Liver (tissue), 9 donors: ENCODE measurements around the gene RAD9B. TPM values are rescaled to one million over a fixed set of nuclear protein-coding genes. Genes with fewer than 3 reads are reported as not detected.
"Not testable (repeated sequence)": the region's sequence is repeated elsewhere in the genome, so short reads cannot be mapped to it uniquely, and the experiment has no call there.

ENCODE experiments used
- DNase-seq: peaks from one replicate; pipeline ENCODE4 v3.0.0-alpha.2; 2017; ENCODE audit warnings: low spot score
- H3K27ac ChIP-seq, 2 donors: one replicate each; pipeline ENCODE4 v1.7.0; 2013; ENCODE audit warnings: inconsistent platforms in 2 of 2, low read length in 2 of 2, control low read depth in 1 of 2, low read depth in 1 of 2, mild to moderate bottlenecking in 1 of 2
- H3K27me3 ChIP-seq, 4 donors: one replicate each; pipeline versions ENCODE4 v1.6.1 to v1.7.0; 2013; ENCODE audit warnings: low read length in 3 of 4, inconsistent platforms in 1 of 4, mild to moderate bottlenecking in 1 of 4, moderate library complexity in 1 of 4; ENCODE audit not compliant: control insufficient read depth in 4 of 4, insufficient read depth in 4 of 4
- H3K36me3 ChIP-seq, 4 donors: one replicate each; pipeline versions ENCODE4 v1.6.1 to v1.7.0; 2013; ENCODE audit warnings: low read length in 3 of 4, mild to moderate bottlenecking in 3 of 4, low read depth in 1 of 4, moderate library complexity in 1 of 4; ENCODE audit not compliant: control insufficient read depth in 4 of 4, insufficient read depth in 3 of 4
- H3K4me1 ChIP-seq, 4 donors: one replicate each; pipeline versions ENCODE4 v1.6.1 to v1.7.0; 2013; ENCODE audit warnings: low read length in 3 of 4, mild to moderate bottlenecking in 3 of 4, moderate library complexity in 1 of 4; ENCODE audit not compliant: control insufficient read depth in 4 of 4, insufficient read depth in 4 of 4
- H3K4me3 ChIP-seq, 3 donors: one replicate each; pipeline versions ENCODE4 v1.6.1 to v1.7.0; 2013; ENCODE audit warnings: low read length in 3 of 3, control low read depth in 1 of 3, low read depth in 1 of 3, mild to moderate bottlenecking in 1 of 3
- H3K9ac ChIP-seq, 2 donors: one replicate each; pipeline ENCODE4 v1.7.0; 2013; ENCODE audit warnings: low read length in 2 of 2, mild to moderate bottlenecking in 2 of 2, moderate library complexity in 2 of 2, control low read depth in 1 of 2, low read depth in 1 of 2
- H3K9me3 ChIP-seq, 4 donors: one replicate each; pipeline versions ENCODE4 v1.6.1 to v1.7.0; 2013; ENCODE audit warnings: low read length in 3 of 4; ENCODE audit not compliant: control insufficient read depth in 4 of 4
- EGR1 ChIP-seq, 2 donors: IDR thresholded peaks; 2 replicates each; pipeline ENCODE4 v1.6.1; 2016 to 2018; ENCODE audit warnings: antibody characterized with exemption in 2 of 2, low read depth in 2 of 2
- FOXA1 ChIP-seq: IDR thresholded peaks from 2 replicates; pipeline ENCODE4 v1.6.1; 2016; ENCODE audit warnings: antibody characterized with exemption
- FOXA2 ChIP-seq: IDR thresholded peaks from 2 replicates; pipeline ENCODE4 v1.6.1; 2016; ENCODE audit warnings: antibody characterized with exemption
- GABPA ChIP-seq, 2 donors: IDR thresholded peaks in 1 of 2; conservative IDR thresholded peaks in 1 of 2; 2 replicates each; pipeline ENCODE4 v1.6.1; 2016; ENCODE audit warnings: antibody characterized with exemption in 2 of 2, mild to moderate bottlenecking in 1 of 2, moderate library complexity in 1 of 2
- HNF4G ChIP-seq: IDR thresholded peaks from 2 replicates; pipeline ENCODE4 v1.6.1; 2016; ENCODE audit warnings: antibody characterized with exemption
- JUND ChIP-seq, 2 donors: IDR thresholded peaks; 2 replicates each; pipeline ENCODE4 v1.6.1; 2016; ENCODE audit warnings: antibody characterized with exemption in 2 of 2
- MAX ChIP-seq: IDR thresholded peaks from 2 replicates; pipeline ENCODE4 v1.6.1; 2016; ENCODE audit warnings: antibody characterized with exemption
- RAD21 ChIP-seq, 2 donors: IDR thresholded peaks; 2 replicates each; pipeline ENCODE4 v1.6.1; 2016; ENCODE audit warnings: antibody characterized with exemption in 2 of 2, mild to moderate bottlenecking in 2 of 2
- REST ChIP-seq: IDR thresholded peaks from 2 replicates; pipeline ENCODE4 v1.6.1; 2016; ENCODE audit warnings: antibody characterized with exemption, mild to moderate bottlenecking
- SP1 ChIP-seq: IDR thresholded peaks from 2 replicates; pipeline ENCODE4 v1.6.1; 2018; ENCODE audit warnings: antibody characterized with exemption, mild to moderate bottlenecking
- TAF1 ChIP-seq: conservative IDR thresholded peaks from 2 replicates; pipeline ENCODE4 v1.6.1; 2016; ENCODE audit warnings: antibody characterized with exemption, mild to moderate bottlenecking
- YY1 ChIP-seq: IDR thresholded peaks from 2 replicates; pipeline ENCODE4 v1.6.1; 2016; ENCODE audit warnings: antibody characterized with exemption, mild to moderate bottlenecking
- ZBTB33 ChIP-seq: IDR thresholded peaks from 2 replicates; pipeline ENCODE4 v1.6.1; 2016; ENCODE audit warnings: antibody characterized with exemption
- WGBS: extraction: QIAGEN DNeasy Blood & Tissue Kit; methylation state at CpG from one replicate; pipeline ENCODE4 v1.1.7; 2013; 5-methylcytosine and 5-hydroxymethylcytosine counted together
- polyA plus RNA-seq, 2 donors: library from polyadenylated mRNA; stranded (reverse) in 1 of 2; unstranded in 1 of 2; fragments of 200-250 nt in 1 of 2; fragments of >200 nt in 1 of 2; fragmentation: Nextera tagmentation in 1 of 2; extraction: Ambion mirVana in 1 of 2; gene quantifications; one replicate each; pipeline versions ENCODE4 v1.2.1 to v1.2.3, GENCODE V29; 2013 to 2015
- total RNA-seq, 2 donors: library from RNA; depleted of rRNA; stranded (reverse); fragments of >200 nt; gene quantifications; one replicate each; pipeline ENCODE4 v1.2.3, GENCODE V29; 2014
- TF ChIP-seq, protein P1 (sequence below): IDR thresholded peaks from 2 replicates; pipeline ENCODE4 v1.6.1; 2016; ENCODE audit warnings: antibody characterized with exemption
- TF ChIP-seq, protein P2 (sequence below): fragments of 150-350 bp; IDR thresholded peaks from 2 replicates; pipeline ENCODE4 v1.5.1; 2017; ENCODE audit warnings: improper control_type of control experiment, low read depth, low read length; ENCODE audit not compliant: missing input control
- donor health status: healthy.
- donor health status: healthy.
- donor health status: healthy.
- donor health status: healthy.
- donor health status: healthy.

Gene RAD9B
- total and polyA plus RNA-seq, 4 donors = 0.14 to 0.56 (median 0.28) TPM

GRCh38 chr12:110516995-110517394 lies 14.9 kb downstream of the RAD9B start:
- DNase-seq = no peak

DNA sequence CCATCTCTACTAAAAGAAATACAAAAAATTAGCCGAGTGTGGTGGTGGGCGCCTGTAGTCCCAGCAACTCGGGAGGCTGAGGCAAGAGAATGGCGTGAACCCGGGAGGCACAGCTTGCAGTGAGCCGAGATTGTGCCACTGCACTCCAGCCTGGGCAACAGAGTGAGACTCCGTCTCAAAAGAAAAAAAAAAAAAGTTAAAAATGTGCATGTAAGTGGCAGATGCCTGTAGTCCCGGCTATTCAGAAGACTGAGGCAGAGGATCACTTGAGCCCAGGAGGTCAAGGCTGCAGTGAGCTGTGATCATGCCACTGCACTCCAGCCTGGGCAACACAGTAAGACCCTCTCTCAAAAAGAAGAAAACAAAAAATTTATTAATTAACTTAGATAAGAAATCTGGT lies 15.9 kb downstream of the RAD9B start:
- not testable (repeated sequence) for H3K36me3 ChIP-seq, H3K27ac ChIP-seq, H3K9ac ChIP-seq, H3K9me3 ChIP-seq, H3K4me3 ChIP-seq, H3K27me3 ChIP-seq, DNase-seq, H3K4me1 ChIP-seq
- 95% methylated on average over 8 of the region's 8 CpGs for WGBS

More at GRCh38 chr12:110516995-110517394, 14.9 kb downstream of the RAD9B start:
- Histone ChIP-seq H3K27ac (no peak overlapping the region), H3K9me3 (no peaks in the 10 kb centered on the region), H3K9ac (no peak overlapping the region), H3K27me3 (no peaks in the 10 kb centered on the region), H3K36me3 (no peaks in the 10 kb centered on the region), H3K4me1 (no peaks in the 10 kb centered on the region), H3K4me3 (no peak overlapping the region)
- 91% methylated on average over 3 of the region's 3 CpGs for WGBS
- TF ChIP-seq ZBTB33 (no peak), EGR1 (IDR thresholded peaks at IDR 0.05; ENCODE audit: low read depth in 2 of 2) (no peak), TAF1 (no peak), JUND (IDR thresholded peaks at IDR 0.05) (no peak), FOXA2 (no peak), FOXA1 (no peak), RAD21 (IDR thresholded peaks at IDR 0.05) (no peak), YY1 (no peak), SP1 (no peak), REST (no peak), HNF4G (no peak), MAX (no peak), GABPA (IDR thresholded peaks at IDR 0.05 in 1 of 2, conservative IDR thresholded peaks at IDR 0.05 in 1 of 2) (no peak)
- TF ChIP-seq, protein P1, sequence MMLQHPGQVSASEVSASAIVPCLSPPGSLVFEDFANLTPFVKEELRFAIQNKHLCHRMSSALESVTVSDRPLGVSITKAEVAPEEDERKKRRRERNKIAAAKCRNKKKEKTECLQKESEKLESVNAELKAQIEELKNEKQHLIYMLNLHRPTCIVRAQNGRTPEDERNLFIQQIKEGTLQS = no peak
- TF ChIP-seq, protein P2, sequence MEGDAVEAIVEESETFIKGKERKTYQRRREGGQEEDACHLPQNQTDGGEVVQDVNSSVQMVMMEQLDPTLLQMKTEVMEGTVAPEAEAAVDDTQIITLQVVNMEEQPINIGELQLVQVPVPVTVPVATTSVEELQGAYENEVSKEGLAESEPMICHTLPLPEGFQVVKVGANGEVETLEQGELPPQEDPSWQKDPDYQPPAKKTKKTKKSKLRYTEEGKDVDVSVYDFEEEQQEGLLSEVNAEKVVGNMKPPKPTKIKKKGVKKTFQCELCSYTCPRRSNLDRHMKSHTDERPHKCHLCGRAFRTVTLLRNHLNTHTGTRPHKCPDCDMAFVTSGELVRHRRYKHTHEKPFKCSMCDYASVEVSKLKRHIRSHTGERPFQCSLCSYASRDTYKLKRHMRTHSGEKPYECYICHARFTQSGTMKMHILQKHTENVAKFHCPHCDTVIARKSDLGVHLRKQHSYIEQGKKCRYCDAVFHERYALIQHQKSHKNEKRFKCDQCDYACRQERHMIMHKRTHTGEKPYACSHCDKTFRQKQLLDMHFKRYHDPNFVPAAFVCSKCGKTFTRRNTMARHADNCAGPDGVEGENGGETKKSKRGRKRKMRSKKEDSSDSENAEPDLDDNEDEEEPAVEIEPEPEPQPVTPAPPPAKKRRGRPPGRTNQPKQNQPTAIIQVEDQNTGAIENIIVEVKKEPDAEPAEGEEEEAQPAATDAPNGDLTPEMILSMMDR = no peak

- not testable (repeated sequence) for H3K9ac ChIP-seq, H3K27me3 ChIP-seq, H3K9me3 ChIP-seq, H3K4me3 ChIP-seq, H3K27ac ChIP-seq, H3K4me1 ChIP-seq, H3K36me3 ChIP-seq, DNase-seq
- WGBS = 94% methylated on average over 11 of the region's 11 CpGs
These were observed 19.0 kb downstream of the RAD9B start for GRCh38 chr12:110520876-110521712.
